ENCODE results near the gene BNIP5. TPM values are rescaled to one million over a fixed set of nuclear protein-coding genes. Genes with fewer than 3 reads are reported as not detected.

BNIP5 gene
- total RNA-seq, 2 donors from 2014 or later: 0.33 to 0.52 TPM

DNA sequence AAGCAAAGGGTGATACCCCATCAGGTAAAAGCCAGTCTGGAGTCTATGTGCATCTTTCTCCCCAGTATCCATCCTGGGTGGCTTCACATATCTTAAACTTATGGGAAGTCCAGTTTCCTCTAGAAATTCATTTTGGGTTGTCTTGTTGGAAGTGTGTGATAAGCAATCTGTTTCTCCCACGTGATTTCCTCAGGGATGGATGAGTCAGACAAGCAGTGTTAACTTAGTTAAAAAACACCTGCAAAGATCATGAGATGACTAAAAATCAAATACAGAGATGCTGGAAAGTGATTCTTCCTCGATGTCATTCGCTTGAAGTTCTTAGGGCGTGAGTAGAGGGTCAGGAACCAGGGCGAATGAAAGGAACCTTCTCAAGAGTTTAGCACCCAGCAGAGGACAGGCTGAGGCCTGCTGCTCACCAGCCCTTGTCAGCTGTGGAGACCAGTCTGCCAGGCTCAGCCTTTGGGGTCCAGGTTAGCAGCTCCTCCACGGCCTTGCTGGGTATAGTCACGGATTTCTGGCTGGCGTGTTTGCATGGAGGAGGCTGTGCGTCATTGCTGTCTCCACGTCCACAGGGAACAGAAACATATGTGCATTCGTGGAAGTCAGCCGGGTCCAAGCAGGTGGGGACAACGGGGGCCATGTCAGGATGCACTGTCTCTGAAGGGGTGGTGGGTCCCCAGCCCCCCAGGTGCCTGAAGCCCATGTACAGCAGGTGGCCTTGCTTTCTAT lies 69.6 kb downstream of the BNIP5 start:
- ATAC-seq (no peak), DNase-seq (no peak)
- 83 to 86% methylated on average over 11 to 12 of the region's 13 CpGs for WGBS, 2 donors
- Histone ChIP-seq H3K4me1 (no peaks in the 10 kb centered on the region), H3K36me3 (replicated peaks in 1 of 2; ENCODE audit: insufficient read depth in 1 of 2, low read depth in 2 of 2) (no peaks in the 10 kb centered on the region), H3K9me3 (peaks cover 0 to 6% (median 0%) of the 10 kb centered on the region in 3 donors), H3K27me3 (peaks cover 0 to 5% of the 10 kb centered on the region in 2 donors), H3K4me3 (no peak overlapping the region), H3K27ac (no peak overlapping the region)
- TF ChIP-seq, protein P1, sequence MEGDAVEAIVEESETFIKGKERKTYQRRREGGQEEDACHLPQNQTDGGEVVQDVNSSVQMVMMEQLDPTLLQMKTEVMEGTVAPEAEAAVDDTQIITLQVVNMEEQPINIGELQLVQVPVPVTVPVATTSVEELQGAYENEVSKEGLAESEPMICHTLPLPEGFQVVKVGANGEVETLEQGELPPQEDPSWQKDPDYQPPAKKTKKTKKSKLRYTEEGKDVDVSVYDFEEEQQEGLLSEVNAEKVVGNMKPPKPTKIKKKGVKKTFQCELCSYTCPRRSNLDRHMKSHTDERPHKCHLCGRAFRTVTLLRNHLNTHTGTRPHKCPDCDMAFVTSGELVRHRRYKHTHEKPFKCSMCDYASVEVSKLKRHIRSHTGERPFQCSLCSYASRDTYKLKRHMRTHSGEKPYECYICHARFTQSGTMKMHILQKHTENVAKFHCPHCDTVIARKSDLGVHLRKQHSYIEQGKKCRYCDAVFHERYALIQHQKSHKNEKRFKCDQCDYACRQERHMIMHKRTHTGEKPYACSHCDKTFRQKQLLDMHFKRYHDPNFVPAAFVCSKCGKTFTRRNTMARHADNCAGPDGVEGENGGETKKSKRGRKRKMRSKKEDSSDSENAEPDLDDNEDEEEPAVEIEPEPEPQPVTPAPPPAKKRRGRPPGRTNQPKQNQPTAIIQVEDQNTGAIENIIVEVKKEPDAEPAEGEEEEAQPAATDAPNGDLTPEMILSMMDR (IDR thresholded peaks at IDR 0.05): no peak
- TF ChIP-seq POLR2A (IDR thresholded peaks at IDR 0.05): no peak
- intact Hi-C loops (cut with DNase I): no loop called here

Other genes with a start within 250 kb of the BNIP5 start
- gene MAPK13, start 206.4 kb downstream of the BNIP5 start, total RNA-seq: 10 to 100 TPM; 32.2 to 37.9 TPM
- gene BRPF3, start 140.1 kb downstream of the BNIP5 start, total RNA-seq: 10 to 100 TPM; 24.9 to 27.0 TPM
- not detected for gene PNPLA1, start 66.8 kb downstream of the BNIP5 start, total RNA-seq
- gene ETV7, start 50.8 kb upstream of the BNIP5 start, total RNA-seq: under 1 TPM; 0.66 to 0.78 TPM
- not detected for gene PXT1, start 106.0 kb upstream of the BNIP5 start, total RNA-seq
- gene KCTD20, start 106.1 kb upstream of the BNIP5 start, total RNA-seq: 10 to 100 TPM; 15.5 to 16.6 TPM
- 10 to 100 TPM; 11.9 to 16.2 TPM for gene STK38, start 210.6 kb upstream of the BNIP5 start, total RNA-seq